ENCODE data around the gene CTR9.

CTR9 gene

DNA sequence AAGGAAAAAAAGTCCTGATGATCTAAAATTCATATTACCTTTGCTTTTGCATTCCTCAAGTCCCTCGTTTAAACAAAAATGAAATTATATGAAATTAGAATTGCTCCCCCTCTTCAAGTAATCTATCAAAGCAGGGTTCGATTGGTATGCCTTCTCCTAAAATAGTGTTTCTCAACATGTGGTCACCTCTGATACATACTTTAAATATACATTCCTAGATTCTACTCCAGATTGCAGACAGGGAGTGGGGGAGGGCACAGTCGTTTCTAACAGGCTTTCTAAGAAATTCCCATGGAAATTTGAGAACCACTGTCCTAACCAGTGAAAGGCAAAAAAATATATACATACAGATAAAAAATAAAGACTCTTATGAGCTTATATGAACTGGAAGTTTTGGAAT, 34.9 kb upstream of the CTR9 start:
- no peaks in the 10 kb centered on the region for H3K27me3 ChIP-seq
- H3K27ac ChIP-seq: no peak overlapping the region
- H3K4me3 ChIP-seq (ENCODE audit: low read depth in 1 of 2, low read length in 1 of 2): no peak overlapping the region
- no peaks in the 10 kb centered on the region for H3K9me3 ChIP-seq
- H3K36me3 ChIP-seq: no peaks in the 10 kb centered on the region
- no peaks in the 10 kb centered on the region for H3K4me1 ChIP-seq (ENCODE audit: control insufficient read depth in 1 of 2, insufficient read depth in 1 of 2, low read depth in 1 of 2, low read length in 1 of 2)
- TF ChIP-seq, protein P1, sequence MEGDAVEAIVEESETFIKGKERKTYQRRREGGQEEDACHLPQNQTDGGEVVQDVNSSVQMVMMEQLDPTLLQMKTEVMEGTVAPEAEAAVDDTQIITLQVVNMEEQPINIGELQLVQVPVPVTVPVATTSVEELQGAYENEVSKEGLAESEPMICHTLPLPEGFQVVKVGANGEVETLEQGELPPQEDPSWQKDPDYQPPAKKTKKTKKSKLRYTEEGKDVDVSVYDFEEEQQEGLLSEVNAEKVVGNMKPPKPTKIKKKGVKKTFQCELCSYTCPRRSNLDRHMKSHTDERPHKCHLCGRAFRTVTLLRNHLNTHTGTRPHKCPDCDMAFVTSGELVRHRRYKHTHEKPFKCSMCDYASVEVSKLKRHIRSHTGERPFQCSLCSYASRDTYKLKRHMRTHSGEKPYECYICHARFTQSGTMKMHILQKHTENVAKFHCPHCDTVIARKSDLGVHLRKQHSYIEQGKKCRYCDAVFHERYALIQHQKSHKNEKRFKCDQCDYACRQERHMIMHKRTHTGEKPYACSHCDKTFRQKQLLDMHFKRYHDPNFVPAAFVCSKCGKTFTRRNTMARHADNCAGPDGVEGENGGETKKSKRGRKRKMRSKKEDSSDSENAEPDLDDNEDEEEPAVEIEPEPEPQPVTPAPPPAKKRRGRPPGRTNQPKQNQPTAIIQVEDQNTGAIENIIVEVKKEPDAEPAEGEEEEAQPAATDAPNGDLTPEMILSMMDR (IDR thresholded peaks at IDR 0.05): no peak

DNA sequence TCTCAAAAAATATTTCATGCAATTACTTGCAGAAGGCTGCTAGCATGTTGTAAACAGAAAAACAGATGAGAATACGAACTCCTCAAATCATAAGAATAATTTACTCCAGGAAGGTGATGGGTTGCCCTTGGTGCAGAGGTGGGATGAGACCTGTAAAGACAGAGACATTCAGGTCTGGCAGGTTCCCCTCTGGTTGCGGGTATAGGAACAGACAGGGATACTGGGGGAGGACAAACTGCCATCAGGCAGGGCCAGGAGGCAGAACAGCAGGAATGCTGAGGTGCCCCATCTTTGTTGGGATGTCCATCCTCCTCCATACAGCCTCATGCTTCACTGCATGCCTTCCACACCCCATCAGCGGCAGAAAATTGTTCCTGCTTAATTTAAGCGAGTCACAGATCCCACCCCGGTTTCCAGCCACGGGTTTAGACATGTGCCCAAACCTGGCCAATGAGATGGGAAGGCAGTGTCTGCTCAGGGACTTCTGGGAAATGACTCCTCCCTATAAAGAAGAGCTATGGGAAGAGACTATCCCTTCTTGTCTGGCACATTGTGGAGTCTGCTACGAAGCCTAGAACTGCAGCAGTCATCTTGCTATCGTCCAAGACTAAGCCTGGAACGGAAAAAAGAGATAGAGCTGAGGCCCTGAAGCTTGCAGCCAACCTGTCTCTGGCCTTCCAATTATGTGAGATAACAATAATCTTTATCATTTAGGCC, 34.3 kb upstream of the CTR9 start:
- Histone ChIP-seq H3K4me3 (ENCODE audit: low read depth in 1 of 2, low read length in 1 of 2) (no peak overlapping the region), H3K9me3 (no peaks in the 10 kb centered on the region), H3K27ac (no peak overlapping the region), H3K27me3 (peaks cover 1% of the 10 kb centered on the region), H3K4me1 (ENCODE audit: control insufficient read depth in 1 of 2, insufficient read depth in 1 of 2, low read depth in 1 of 2, low read length in 1 of 2) (no peaks in the 10 kb centered on the region), H3K36me3 (no peaks in the 10 kb centered on the region)
- TF ChIP-seq, protein P1 (IDR thresholded peaks at IDR 0.05): no peak

DNA sequence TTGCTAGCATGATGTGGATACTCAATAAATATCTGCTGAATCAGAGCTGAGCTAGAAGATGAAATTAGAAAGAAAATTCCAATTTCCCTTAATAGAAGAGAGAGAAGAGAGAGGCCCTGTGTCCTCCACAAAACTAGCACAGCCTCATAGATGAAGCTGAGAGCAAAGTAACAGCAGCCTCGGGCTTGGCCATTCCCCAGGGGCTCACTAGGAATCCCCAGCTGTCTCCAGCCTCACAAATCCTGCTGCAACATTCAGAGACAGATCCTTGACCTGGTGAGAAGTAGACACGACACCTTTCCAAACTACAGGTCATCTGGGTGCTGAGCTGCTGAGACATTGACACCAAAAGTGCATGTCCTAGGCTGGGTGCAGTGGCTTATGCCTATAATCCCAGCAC, 31.4 kb upstream of the CTR9 start:
- no peaks in the 10 kb centered on the region for H3K36me3 ChIP-seq
- H3K4me3 ChIP-seq (ENCODE audit: low read depth in 1 of 2, low read length in 1 of 2): no peak overlapping the region
- peaks cover 27% of the 10 kb centered on the region for H3K27me3 ChIP-seq
- no peaks in the 10 kb centered on the region for H3K9me3 ChIP-seq
- no peaks in the 10 kb centered on the region for H3K4me1 ChIP-seq (ENCODE audit: control insufficient read depth in 1 of 2, insufficient read depth in 1 of 2, low read depth in 1 of 2, low read length in 1 of 2)
- no peak overlapping the region for H3K27ac ChIP-seq
- TF ChIP-seq, protein P1 (IDR thresholded peaks at IDR 0.05): no peak

DNA sequence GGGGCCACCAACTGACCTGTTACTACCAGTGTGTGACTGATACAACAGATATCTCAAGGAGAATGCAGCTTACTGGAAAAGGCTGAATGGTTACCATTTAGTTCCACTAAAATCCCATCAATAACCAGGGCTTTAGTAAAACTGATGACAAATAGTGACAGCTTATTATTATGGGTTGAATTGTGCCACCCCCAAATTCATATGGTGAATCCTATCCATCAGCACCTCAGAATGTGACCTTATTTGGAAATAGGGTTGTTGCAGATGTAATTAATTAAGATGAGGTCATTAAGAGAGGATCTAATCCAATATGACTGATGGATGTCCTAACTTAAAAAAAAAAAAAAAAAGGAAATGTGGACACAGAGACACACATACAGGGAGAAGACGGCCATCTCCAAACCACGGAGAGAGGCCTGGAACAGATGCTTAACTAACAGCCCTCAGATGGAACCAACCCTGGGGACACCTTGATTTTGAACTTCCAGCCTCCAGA, 30.1 kb upstream of the CTR9 start:
- no peaks in the 10 kb centered on the region for H3K36me3 ChIP-seq
- H3K4me1 ChIP-seq (ENCODE audit: control insufficient read depth in 1 of 2, insufficient read depth in 1 of 2, low read depth in 1 of 2, low read length in 1 of 2): peaks cover 0 to 6% of the 10 kb centered on the region in 2 experiments
- peaks cover 30% of the 10 kb centered on the region for H3K27me3 ChIP-seq
- H3K27ac ChIP-seq: no peak overlapping the region
- H3K4me3 ChIP-seq (ENCODE audit: low read depth in 1 of 2, low read length in 1 of 2): no peak overlapping the region
- TF ChIP-seq, protein P1 (IDR thresholded peaks at IDR 0.05): no peak
- H3K9me3 ChIP-seq: no peaks in the 10 kb centered on the region

DNA sequence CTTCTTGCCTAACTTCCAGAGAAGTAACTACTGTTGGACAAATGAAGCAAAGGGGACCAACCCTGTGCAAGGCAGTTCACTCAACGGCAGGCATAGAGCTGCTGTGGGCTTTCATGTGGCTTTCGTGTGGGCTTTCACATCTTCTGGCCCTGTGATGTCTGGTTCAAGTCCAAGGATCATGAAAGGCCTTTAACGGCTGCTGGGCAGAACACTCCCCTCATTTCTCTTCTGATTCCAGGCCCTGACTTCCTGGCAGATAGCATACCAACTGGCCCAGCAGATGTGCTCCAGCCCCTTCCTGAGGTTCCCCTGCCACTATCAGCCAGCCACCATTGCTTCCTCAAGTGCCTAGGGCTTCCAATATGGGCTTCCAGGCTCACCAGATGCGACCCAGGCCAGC, 28.7 kb upstream of the CTR9 start:
- TF ChIP-seq, protein P1 (IDR thresholded peaks at IDR 0.05): no peak
- Histone ChIP-seq H3K4me3 (ENCODE audit: low read depth in 1 of 2, low read length in 1 of 2) (no peak overlapping the region), H3K4me1 (ENCODE audit: control insufficient read depth in 1 of 2, insufficient read depth in 1 of 2, low read depth in 1 of 2, low read length in 1 of 2) (peaks cover 0 to 6% of the 10 kb centered on the region in 2 experiments), H3K9me3 (no peaks in the 10 kb centered on the region), H3K27me3 (peaks cover 41% of the 10 kb centered on the region), H3K27ac (no peak overlapping the region), H3K36me3 (no peaks in the 10 kb centered on the region)
